Measurements from ENCODE around the gene TRPM8.

GRCh38 chr2:234051374-234052070, 134.3 kb downstream of the TRPM8 start:
- TF ChIP-seq REST (IDR thresholded peaks at IDR 0.05; ENCODE audit: insufficient read depth in 1 of 2, low read depth in 2 of 2, low read length in 2 of 2): no peak
- no peak for TF ChIP-seq POLR2AphosphoS5 (IDR thresholded peaks at IDR 0.05; ENCODE audit: low read depth, low read length)
- TF ChIP-seq SIN3A (IDR thresholded peaks at IDR 0.05; ENCODE audit: borderline replicate concordance, insufficient read depth, low read length): no peak
- no peak for TF ChIP-seq TAF1 (IDR thresholded peaks at IDR 0.05; ENCODE audit: borderline replicate concordance, insufficient read depth, low read length)

Measured in PFSK-1 (cell line).